ENCODE measurements around the gene ADAM29. TPM values are rescaled to one million over a fixed set of nuclear protein-coding genes. Genes with fewer than 3 reads are reported as not detected.
"Not testable (repeated sequence)": the region's sequence is repeated elsewhere in the genome, so short reads cannot be mapped to it uniquely, and the experiment has no call there.

Gene ADAM29
- total and polyA plus RNA-seq, 2 of the 4 experiments (the other 2 are of a cell fraction), result not detected

- H4K91ac ChIP-seq (ENCODE audit: insufficient read depth, low read depth, low read length); H3K14ac ChIP-seq (replicated peaks; ENCODE audit: low read depth, low read length); DNase-seq; ATAC-seq (ENCODE audit: low read depth); H3K23ac ChIP-seq (ENCODE audit: low read depth, low read length); H3K18ac ChIP-seq (ENCODE audit: low read depth, low read length); POLR2A ChIA-PET (ENCODE audit: unreplicated experiment); H3K36me3 ChIP-seq (ENCODE audit: control insufficient read depth, insufficient read depth, low read length); H3K4ac ChIP-seq (ENCODE audit: low read depth, low read length); H2BK5ac ChIP-seq (ENCODE audit: low read depth, low read length, poor library complexity, severe bottlenecking); H3K4me3 ChIP-seq (ENCODE audit: insufficient read depth, low read depth, low read length); H3K9ac ChIP-seq (ENCODE audit: low read depth, low read length); H4K8ac ChIP-seq (ENCODE audit: low read depth in 2 of 2, low read length in 2 of 2); H2AK5ac ChIP-seq (ENCODE audit: low read depth, low read length); CTCF ChIA-PET; H3K4me1 ChIP-seq (ENCODE audit: control insufficient read depth, insufficient read depth, low read length); H4K5ac ChIP-seq (ENCODE audit: low read depth, low read length); in situ Hi-C loops (cut with MboI; ENCODE audit: low sequenced_read_pairs); H3K4me2 ChIP-seq (ENCODE audit: low read depth, low read length); dilution Hi-C loops (cut with HindIII; ENCODE audit: low sequenced_read_pairs, unreplicated experiment); intact Hi-C loops (cut with micrococcal nuclease); H2BK20ac ChIP-seq (ENCODE audit: low read depth, low read length); H3K56ac ChIP-seq (ENCODE audit: extremely low read depth, insufficient read depth, low read length); H2AFZ ChIP-seq (replicated peaks; ENCODE audit: low read length, poor library complexity); H3K9me3 ChIP-seq (ENCODE audit: control insufficient read depth, insufficient read depth, low read length); H3K79me1 ChIP-seq (ENCODE audit: low read depth in 1 of 2, low read length in 2 of 2); BruUV-seq (replicated peaks); H2AK9ac ChIP-seq (replicated peaks; ENCODE audit: low read depth, low read length, poor library complexity); H4K20me1 ChIP-seq (ENCODE audit: insufficient read depth, low read length); H3K27me3 ChIP-seq (ENCODE audit: control insufficient read depth, insufficient read depth, low read length); H3K9me1 ChIP-seq (ENCODE audit: insufficient read depth, low read length); H3K27ac ChIP-seq (ENCODE audit: insufficient read depth, low read length); H2BK120ac ChIP-seq (ENCODE audit: low read depth, low read length); H2BK15ac ChIP-seq (ENCODE audit: low read depth, low read length): not testable (repeated sequence)
- 87% methylated on average over 9 of the region's 20 CpGs; no CpG with 5 or more reads in 1 of the 2 experiments for WGBS, 2 experiments (ENCODE audit: extremely low coverage in 2 of 2, insufficient read length in 1 of 2)
Observed at GRCh38 chr4:175019447-175019846, 101.3 kb downstream of the ADAM29 start.

Small RNA genes within 50 kb of the gene (microRNA-seq; reads per million reads assigned to microRNA genes)
- gene AC105914.1 (ENCODE audit: insufficient read depth, insufficient read length), result not detected

Small RNA genes within 50 kb of the gene (small RNA-seq; reads per million reads assigned to genes)
- 0 reads per million in 5 experiments for gene AC105914.1

Other genes starting within 250 kb of the ADAM29 start
- gene GLRA3, start 89.1 kb upstream of the ADAM29 start, total RNA-seq (2012; rRNA removed), result not detected in 2 replicates
- gene GLRA3, start 89.1 kb upstream of the ADAM29 start, polyA plus RNA-seq (2012; rRNA removed), result not detected in 2 replicates